RWPE1 (cell line): ENCODE results near the gene HDHD2.

Experiments
- CTCF ChIA-PET: fragments of 350-600 bp; sonication (Branson Sonifier 250); formaldehyde crosslinking; extraction: SDS; loops from one replicate; lab custom pipeline; 2021; lab: Yijun Ruan, JAX
- POLR2A ChIA-PET: fragments of 400-600 bp; formaldehyde crosslinking; extraction: SDS; loops from one replicate; lab custom pipeline; 2020; ENCODE audit warnings: antibody characterized with exemption; ENCODE audit not compliant: low non-redundant PET; lab: Yijun Ruan, JAX
- DNase-seq: peaks from one replicate; pipeline ENCODE4 v3.0.0; 2012; ENCODE audit warnings: low spot score
- H3K27ac ChIP-seq: fragments of 450-650 bp; 2 replicates; pipeline ENCODE4 v1.5.1; 2017
- TF ChIP-seq, protein P1 (sequence below): fragments of 450-650 bp; conservative IDR thresholded peaks from 2 replicates; pipeline ENCODE4 v1.5.1; 2017; ENCODE audit warnings: low read depth, mild to moderate bottlenecking

Gene HDHD2

DNA sequence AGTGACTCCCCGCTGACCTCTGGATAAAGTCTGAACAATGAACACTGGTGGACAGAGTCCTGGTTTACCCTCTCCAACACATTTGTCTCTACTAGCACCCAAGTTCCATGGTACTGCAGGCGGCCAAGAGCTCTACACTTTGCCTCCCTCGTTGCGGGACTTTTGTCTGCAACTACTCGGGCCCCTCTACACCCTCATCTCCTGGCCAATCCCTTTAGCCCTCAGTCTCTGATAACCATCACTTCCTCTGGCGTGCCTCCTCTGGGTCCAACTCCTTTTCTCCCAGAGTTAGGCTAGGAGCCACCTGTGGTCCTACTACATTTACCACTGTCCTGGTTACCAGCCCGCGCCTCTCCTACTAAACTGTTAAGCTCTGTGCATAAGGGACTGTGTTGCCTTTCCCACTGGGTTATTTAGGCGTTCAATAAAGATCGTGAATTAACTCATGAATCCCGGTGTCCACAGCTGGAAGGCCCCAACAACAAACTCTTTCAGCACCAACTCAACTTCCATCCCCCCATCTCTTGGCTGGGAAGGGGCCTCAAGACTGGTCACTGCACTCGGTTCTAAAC, 757 bp downstream of the HDHD2 start:
- TF ChIP-seq, protein P1, sequence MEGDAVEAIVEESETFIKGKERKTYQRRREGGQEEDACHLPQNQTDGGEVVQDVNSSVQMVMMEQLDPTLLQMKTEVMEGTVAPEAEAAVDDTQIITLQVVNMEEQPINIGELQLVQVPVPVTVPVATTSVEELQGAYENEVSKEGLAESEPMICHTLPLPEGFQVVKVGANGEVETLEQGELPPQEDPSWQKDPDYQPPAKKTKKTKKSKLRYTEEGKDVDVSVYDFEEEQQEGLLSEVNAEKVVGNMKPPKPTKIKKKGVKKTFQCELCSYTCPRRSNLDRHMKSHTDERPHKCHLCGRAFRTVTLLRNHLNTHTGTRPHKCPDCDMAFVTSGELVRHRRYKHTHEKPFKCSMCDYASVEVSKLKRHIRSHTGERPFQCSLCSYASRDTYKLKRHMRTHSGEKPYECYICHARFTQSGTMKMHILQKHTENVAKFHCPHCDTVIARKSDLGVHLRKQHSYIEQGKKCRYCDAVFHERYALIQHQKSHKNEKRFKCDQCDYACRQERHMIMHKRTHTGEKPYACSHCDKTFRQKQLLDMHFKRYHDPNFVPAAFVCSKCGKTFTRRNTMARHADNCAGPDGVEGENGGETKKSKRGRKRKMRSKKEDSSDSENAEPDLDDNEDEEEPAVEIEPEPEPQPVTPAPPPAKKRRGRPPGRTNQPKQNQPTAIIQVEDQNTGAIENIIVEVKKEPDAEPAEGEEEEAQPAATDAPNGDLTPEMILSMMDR = no peak
- peak overlapping the region; percentile 90 for H3K27ac ChIP-seq
- ChIA-PET CTCF (no interaction called here), POLR2A (no interaction called here)
- DNase-seq = no peak

DNA sequence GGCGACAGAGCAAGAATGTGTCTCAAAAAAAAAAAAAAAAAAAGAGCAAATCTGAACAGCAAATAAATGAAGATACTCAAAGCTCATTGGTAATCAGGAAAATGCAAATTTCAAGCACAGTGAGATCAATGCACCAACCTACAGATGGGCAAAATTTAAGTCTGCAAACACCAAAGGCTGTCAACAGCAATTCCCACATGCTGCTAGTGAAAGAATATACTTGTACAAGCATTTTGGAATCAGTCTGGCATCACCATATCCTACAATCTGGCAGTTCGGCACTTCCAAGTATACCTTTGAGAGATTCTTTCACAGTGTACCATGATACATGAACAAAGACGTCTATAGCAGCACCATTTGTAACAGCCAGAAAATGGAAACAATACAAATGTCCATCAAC, 4.1 kb downstream of the HDHD2 start:
- CTCF ChIA-PET = no interaction called here
- POLR2A ChIA-PET = no interaction called here
- DNase-seq = no peak

DNA sequence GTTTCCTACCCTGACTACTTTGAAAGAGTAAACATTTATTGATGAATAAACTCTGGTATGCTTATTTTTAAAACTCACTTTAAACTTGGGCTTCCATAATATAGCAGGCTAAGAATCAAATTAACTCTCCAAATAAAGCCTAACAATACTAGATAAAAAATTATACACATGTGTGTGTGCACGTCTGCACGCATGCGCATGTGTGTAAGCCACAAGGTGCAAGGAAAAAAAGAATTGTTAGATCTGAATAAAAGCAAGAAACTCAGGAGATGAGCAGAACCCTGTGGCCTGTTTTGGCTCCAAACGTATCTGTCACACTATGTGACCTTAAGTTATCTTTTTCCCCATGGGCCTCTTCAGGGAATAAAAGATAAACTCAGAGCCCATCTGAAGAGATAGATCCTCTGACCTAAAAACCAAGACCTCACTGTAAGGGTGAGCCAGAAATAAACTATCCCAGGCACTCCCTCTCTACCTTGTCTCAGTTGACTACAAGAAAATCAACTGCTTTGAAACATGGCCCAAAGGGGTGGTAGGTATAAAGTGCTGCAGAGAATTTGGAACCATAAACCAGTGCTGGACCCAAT, 6.3 kb downstream of the HDHD2 start:
- no peak overlapping the region for H3K27ac ChIP-seq
- TF ChIP-seq, protein P1 = no peak
- DNase-seq = no peak
- ChIA-PET CTCF (no interaction called here), POLR2A (no interaction called here)

More for the DNA sequence above, 4.1 kb downstream of the HDHD2 start:
- H3K27ac ChIP-seq = no peak overlapping the region
- TF ChIP-seq, protein P1 = no peak

DNA sequence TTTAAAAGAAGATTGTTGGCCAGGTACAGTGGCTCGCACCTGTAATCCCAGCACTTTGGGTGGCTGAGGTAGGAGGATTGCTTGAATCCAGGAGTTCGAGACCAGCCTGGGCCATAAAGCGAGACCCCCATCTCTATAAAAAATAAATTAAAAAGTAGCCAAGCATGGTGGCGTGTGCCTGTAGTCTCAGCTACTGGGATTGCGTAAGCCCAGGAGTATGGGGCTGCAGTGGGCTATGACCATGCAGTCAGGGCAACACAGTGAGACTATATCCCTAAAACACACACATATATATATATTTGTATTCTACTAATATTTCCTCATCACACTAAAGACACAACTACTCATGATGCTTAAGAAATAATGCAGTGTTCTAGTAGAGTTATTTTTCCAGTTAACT, 7.1 kb downstream of the HDHD2 start:
- no peak for DNase-seq
- ChIA-PET POLR2A (no interaction called here), CTCF (no interaction called here)
- TF ChIP-seq, protein P1 = no peak
- no peak overlapping the region for H3K27ac ChIP-seq

DNA sequence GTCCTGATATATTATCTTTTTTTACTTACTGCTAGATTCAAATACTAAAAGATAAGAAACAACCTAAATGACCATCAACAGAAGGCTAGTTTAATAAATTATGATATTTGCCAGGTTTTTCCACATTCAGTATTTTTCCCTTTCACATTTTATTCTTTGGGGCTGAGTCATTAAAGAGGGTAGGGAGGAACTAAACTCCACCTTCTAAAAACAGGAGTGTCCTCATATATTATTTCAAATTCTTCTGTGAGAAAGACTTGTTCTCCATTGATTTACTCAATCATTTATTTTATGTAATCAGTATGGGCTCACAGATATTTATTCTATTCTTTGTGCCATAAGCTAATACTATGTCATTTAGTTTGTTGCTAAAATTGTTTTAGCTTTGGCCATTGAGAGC, 9.0 kb downstream of the HDHD2 start:
- ChIA-PET POLR2A (no interaction called here), CTCF (no interaction called here)
- TF ChIP-seq, protein P1 = no peak
- DNase-seq = no peak
- no peak overlapping the region for H3K27ac ChIP-seq

DNA sequence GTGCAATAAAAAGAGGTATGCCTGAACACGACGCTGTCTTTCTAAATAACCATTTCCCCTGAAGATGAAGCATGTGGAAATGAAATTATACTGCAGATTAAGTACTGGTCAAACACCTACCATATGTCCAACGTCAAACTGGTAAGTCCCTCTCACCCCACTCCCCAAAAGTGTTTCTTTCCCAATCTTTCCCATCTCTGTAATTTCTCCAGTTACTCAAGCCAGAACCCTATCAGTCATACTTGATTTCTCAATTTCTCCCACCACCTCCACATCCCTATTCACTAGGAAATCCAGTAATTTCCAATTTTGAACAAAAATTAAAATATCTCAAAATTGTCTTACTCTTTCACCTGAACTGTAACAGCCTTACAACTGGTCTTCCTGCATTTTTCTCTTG, 29.2 kb downstream of the HDHD2 start:
- no peak for DNase-seq
- ChIA-PET POLR2A (no interaction called here), CTCF (interaction anchor here (0.6 kb wide), 1 partner anchor 13 kb away, joined by 5 read pairs; no protein-coding TSS in a partner anchor)
- no peak overlapping the region for H3K27ac ChIP-seq
- TF ChIP-seq, protein P1 = no peak
